ENCODE results near the gene YTHDC1. TPM values are rescaled to one million over a fixed set of nuclear protein-coding genes. Genes with fewer than 3 reads are reported as not detected.

YTHDC1 gene
- total and polyA plus RNA-seq, 2 of the 8 experiments (the other 6 are each of a cell fraction or from before 2014, with no cell fraction given) = 25.7 to 89.5 TPM

DNA sequence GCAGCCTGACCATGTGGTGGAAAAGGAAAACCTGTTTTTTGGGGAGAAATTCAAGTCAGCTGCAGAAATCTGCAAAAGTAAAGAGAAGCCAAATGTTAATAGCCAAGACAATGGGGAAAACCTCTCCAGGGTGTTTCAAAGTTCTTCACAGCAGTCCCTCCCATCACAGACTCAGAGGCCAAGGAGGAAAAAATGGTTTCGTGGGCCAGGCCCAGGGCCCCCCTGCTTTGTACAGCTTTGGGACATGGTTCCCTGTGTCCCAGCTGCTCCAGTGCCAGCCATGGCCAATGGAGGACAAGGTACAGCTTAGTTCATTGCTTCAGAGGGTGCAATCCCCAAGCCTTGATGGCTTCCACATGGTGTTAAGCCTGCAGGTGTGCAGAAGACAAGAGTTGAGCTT, 15.2 kb upstream of the YTHDC1 start (continued):
- TF ChIP-seq RNF2 (IDR thresholded peaks at IDR 0.05; ENCODE audit: borderline replicate concordance, low read depth, low read length, missing control alignments, poor library complexity, severe bottlenecking) (no peak), NRF1 (IDR thresholded peaks at IDR 0.05; ENCODE audit: low read depth, low read length) (no peak)

Measured in H1 (cell line).